HEK293 (cell line): ENCODE data around the gene STK24.
A peak's percentile ranks its signal among the peaks of the same experiment; 100 is the strongest.

Source experiments
- CTCF ChIA-PET: fragments of 350-600 bp; formaldehyde crosslinking; extraction: SDS; loops from one replicate; lab custom pipeline; 2021; ENCODE audit warnings: antibody characterized with exemption; lab: Yijun Ruan, JAX
- POLR2A ChIA-PET: fragments of 300-600 bp; formaldehyde crosslinking; extraction: SDS; loops from one replicate; lab custom pipeline; 2020; ENCODE audit warnings: antibody characterized with exemption, inconsistent platforms; lab: Yijun Ruan, JAX
- H3K27ac ChIP-seq: fragments of 200-500 bp; sonication (Bioruptor generic); 2 replicates; pipeline ENCODE4 v1.5.1; 2014; ENCODE audit warnings: low read depth, low read length, control low read depth, inconsistent platforms; ENCODE audit errors: extremely low read depth
- H3K36me3 ChIP-seq, 2 experiments: fragments of 200-500 bp in 1 of 2; sonication (Bioruptor generic) in 1 of 2; 1 replicate in 1 of 2; 2 replicates in 1 of 2; pipeline ENCODE4 v1.5.1; 2014 to 2017; ENCODE audit warnings: inconsistent platforms in 2 of 2, low read length in 2 of 2; ENCODE audit not compliant: control insufficient read depth in 2 of 2, insufficient read depth in 1 of 2
- H3K4me1 ChIP-seq: fragments of 200-500 bp; sonication (Bioruptor generic); 2 replicates; pipeline ENCODE4 v1.5.1; 2014; ENCODE audit warnings: mild to moderate bottlenecking, low read length, inconsistent platforms; ENCODE audit not compliant: control insufficient read depth, insufficient read depth
- H3K4me3 ChIP-seq: 2 replicates; pipeline ENCODE4 v1.5.1; 2011; ENCODE audit warnings: low read depth, mild to moderate bottlenecking, control low read depth, low read length, moderate library complexity
- H3K9me3 ChIP-seq: fragments of 200-500 bp; sonication (Bioruptor generic); 2 replicates; pipeline ENCODE4 v1.5.1; 2014; ENCODE audit warnings: low read depth, low read length, inconsistent platforms; ENCODE audit not compliant: control insufficient read depth, insufficient read depth
- GLIS2 ChIP-seq: fragments of 450-650 bp; formaldehyde crosslinking; IDR thresholded peaks from 2 replicates; pipeline ENCODE4 v1.5.1; 2016; ENCODE audit warnings: missing biosample characterization, missing genetic modification characterization
- OSR2 ChIP-seq: fragments of 450-650 bp; formaldehyde crosslinking; IDR thresholded peaks from 2 replicates; pipeline ENCODE4 v1.5.1; 2016; ENCODE audit warnings: missing biosample characterization, missing genetic modification characterization
- SCRT1 ChIP-seq: fragments of 450-650 bp; formaldehyde crosslinking; IDR thresholded peaks from 2 replicates; pipeline ENCODE4 v1.5.1; 2016; ENCODE audit warnings: missing biosample characterization, missing genetic modification characterization, borderline replicate concordance
- SCRT2 ChIP-seq: fragments of 450-650 bp; formaldehyde crosslinking; IDR thresholded peaks from 2 replicates; pipeline ENCODE4 v1.5.1; 2016; ENCODE audit warnings: missing biosample characterization, missing genetic modification characterization
- SP3 ChIP-seq: fragments of 450-650 bp; formaldehyde crosslinking; IDR thresholded peaks from 2 replicates; pipeline ENCODE4 v1.5.1; 2016; ENCODE audit warnings: missing biosample characterization, missing genetic modification characterization
- SP7 ChIP-seq: fragments of 450-650 bp; formaldehyde crosslinking; IDR thresholded peaks from 2 replicates; pipeline ENCODE4 v1.5.1; 2016; ENCODE audit warnings: missing biosample characterization, missing genetic modification characterization
- WT1 ChIP-seq: fragments of 450-650 bp; formaldehyde crosslinking; IDR thresholded peaks from 2 replicates; pipeline ENCODE4 v1.5.1; 2016; ENCODE audit warnings: missing biosample characterization, missing genetic modification characterization
- ZFP3 ChIP-seq: fragments of 450-650 bp; formaldehyde crosslinking; IDR thresholded peaks from 2 replicates; pipeline ENCODE4 v1.5.1; 2016; ENCODE audit warnings: low read depth, missing biosample characterization, missing genetic modification characterization
- ZNF169 ChIP-seq: fragments of 450-650 bp; formaldehyde crosslinking; IDR thresholded peaks from 2 replicates; pipeline ENCODE4 v1.5.1; 2016; ENCODE audit warnings: missing biosample characterization, missing genetic modification characterization
- ZNF184 ChIP-seq: fragments of 450-650 bp; IDR thresholded peaks from 2 replicates; pipeline ENCODE4 v1.5.1; 2018; ENCODE audit warnings: missing biosample characterization, mild to moderate bottlenecking, missing genetic modification characterization
- ZNF223 ChIP-seq: fragments of 450-650 bp; formaldehyde crosslinking; IDR thresholded peaks from 2 replicates; pipeline ENCODE4 v1.5.1; 2016; ENCODE audit warnings: missing biosample characterization, missing genetic modification characterization
- ZNF23 ChIP-seq: fragments of 450-650 bp; formaldehyde crosslinking; IDR thresholded peaks from 2 replicates; pipeline ENCODE4 v1.5.1; 2016; ENCODE audit warnings: missing biosample characterization, missing genetic modification characterization, borderline replicate concordance
- ZNF404 ChIP-seq: fragments of 450-650 bp; formaldehyde crosslinking; IDR thresholded peaks from 2 replicates; pipeline ENCODE4 v1.5.1; 2017; ENCODE audit warnings: missing biosample characterization, missing genetic modification characterization
- ZNF654 ChIP-seq: fragments of 450-650 bp; formaldehyde crosslinking; IDR thresholded peaks from 2 replicates; pipeline ENCODE4 v1.5.1; 2016; ENCODE audit warnings: low read depth, missing biosample characterization, missing genetic modification characterization
- ZNF660 ChIP-seq: fragments of 450-650 bp; IDR thresholded peaks from 2 replicates; pipeline ENCODE4 v1.5.1; 2018; ENCODE audit warnings: missing biosample characterization, mild to moderate bottlenecking, missing genetic modification characterization
- ZNF791 ChIP-seq: fragments of 450-650 bp; formaldehyde crosslinking; IDR thresholded peaks from 2 replicates; pipeline ENCODE4 v1.5.1; 2016; ENCODE audit warnings: missing biosample characterization, missing genetic modification characterization
- ZNF830 ChIP-seq: fragments of 450-650 bp; IDR thresholded peaks from 2 replicates; pipeline ENCODE4 v1.5.0; 2018; ENCODE audit warnings: missing biosample characterization, missing genetic modification characterization, low read depth, mild to moderate bottlenecking, moderate library complexity
- TF ChIP-seq, protein P1 (sequence below): fragments of 450-650 bp; formaldehyde crosslinking; IDR thresholded peaks from 2 replicates; pipeline ENCODE4 v1.5.1; 2017; ENCODE audit warnings: missing biosample characterization, mild to moderate bottlenecking, missing genetic modification characterization, moderate library complexity
- TF ChIP-seq, protein P2 (sequence below): fragments of 450-650 bp; IDR thresholded peaks from 2 replicates; pipeline ENCODE4 v1.5.1; 2018; ENCODE audit warnings: missing biosample characterization, mild to moderate bottlenecking, missing genetic modification characterization

STK24 gene

DNA sequence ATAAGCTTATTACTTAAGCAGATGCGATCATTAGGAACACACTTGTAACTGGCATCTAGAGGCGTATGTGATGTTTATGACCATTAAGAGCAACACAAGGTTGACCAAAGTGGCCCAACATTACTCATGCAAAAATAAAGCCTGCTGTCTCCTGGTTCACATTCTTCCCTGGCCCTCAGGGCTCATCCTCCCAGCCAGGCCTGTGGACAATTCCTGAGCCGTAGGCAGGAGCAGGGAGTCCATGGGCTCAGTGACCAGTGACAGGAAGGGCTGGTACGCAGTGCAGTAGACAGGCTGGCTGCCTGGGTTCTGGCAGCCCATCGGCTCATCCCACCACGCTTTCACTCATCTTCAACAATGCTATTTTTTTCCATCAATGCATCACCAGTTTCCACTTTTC is 106.0 kb downstream of the STK24 start:
- Histone ChIP-seq H3K4me3 (no peak overlapping the region), H3K36me3 (peaks cover 0 to 57% of the 10 kb centered on the region in 2 experiments; a peak in 1 of 3 replicates), H3K4me1 (no peaks in the 10 kb centered on the region), H3K9me3 (no peaks in the 10 kb centered on the region), H3K27ac (no peak overlapping the region)
- ChIA-PET POLR2A (no interaction called here), CTCF (interaction anchor here (1.1 kb wide), 1 partner anchor 26 kb away, joined by 3 read pairs; no protein-coding TSS in a partner anchor)
- TF ChIP-seq ZFP3 (tag by site-specific recombination): no peak
- TF ChIP-seq SP3 (tag by site-specific recombination): no peak

- no peaks in the 10 kb centered on the region for H3K9me3 ChIP-seq
- POLR2A ChIA-PET: no interaction called here
- TF ChIP-seq ZNF660 (tag by site-specific recombination) (no peak), ZNF23 (tag by site-specific recombination) (no peak), ZNF404 (tag by site-specific recombination) (no peak), WT1 (no peak), ZNF184 (tag by site-specific recombination) (no peak), ZNF169 (tag by site-specific recombination) (no peak)
- TF ChIP-seq, protein P1, sequence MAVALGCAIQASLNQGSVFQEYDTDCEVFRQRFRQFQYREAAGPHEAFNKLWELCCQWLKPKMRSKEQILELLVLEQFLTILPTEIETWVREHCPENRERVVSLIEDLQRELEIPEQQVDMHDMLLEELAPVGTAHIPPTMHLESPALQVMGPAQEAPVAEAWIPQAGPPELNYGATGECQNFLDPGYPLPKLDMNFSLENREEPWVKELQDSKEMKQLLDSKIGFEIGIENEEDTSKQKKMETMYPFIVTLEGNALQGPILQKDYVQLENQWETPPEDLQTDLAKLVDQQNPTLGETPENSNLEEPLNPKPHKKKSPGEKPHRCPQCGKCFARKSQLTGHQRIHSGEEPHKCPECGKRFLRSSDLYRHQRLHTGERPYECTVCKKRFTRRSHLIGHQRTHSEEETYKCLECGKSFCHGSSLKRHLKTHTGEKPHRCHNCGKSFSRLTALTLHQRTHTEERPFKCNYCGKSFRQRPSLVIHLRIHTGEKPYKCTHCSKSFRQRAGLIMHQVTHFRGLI: no peak
- H3K36me3 ChIP-seq: peaks cover 0 to 58% of the 10 kb centered on the region in 2 experiments; a peak in 1 of 3 replicates
- CTCF ChIA-PET: interaction anchor here (2.2 kb wide), 1 partner anchor 23 kb away, joined by 7 read pairs; no protein-coding TSS in a partner anchor
- no peaks in the 10 kb centered on the region for H3K4me1 ChIP-seq
- H3K4me3 ChIP-seq: no peak overlapping the region
- H3K27ac ChIP-seq: no peak overlapping the region
These were observed 108.0 kb downstream of the STK24 start for GRCh38 chr13:98468929-98469328.

DNA sequence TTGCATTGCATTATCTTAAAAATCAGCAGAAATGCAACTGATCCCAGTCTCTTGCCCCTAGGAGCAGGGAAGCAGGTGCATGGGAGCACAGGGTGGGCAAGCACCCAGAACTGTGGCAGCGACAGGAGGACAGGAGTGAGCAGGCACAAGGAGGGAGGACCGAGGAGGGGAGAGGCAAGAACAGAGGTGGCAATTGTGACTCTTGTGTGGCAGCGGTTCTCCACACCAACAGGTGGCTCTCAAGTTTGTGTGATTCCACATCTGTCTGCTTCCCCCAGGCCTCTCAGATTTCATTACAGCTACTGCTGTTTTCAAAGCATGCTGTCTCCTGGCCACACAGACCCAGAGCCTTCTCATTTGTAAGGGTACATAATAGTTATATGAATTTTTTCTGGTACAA is 108.5 kb downstream of the STK24 start:
- CTCF ChIA-PET: interaction anchor here (0.6 to 2.2 kb wide), 4 partner anchors 16 to 205 kb away, joined by 3 to 7 read pairs (median 4); no protein-coding TSS in a partner anchor
- no peak for TF ChIP-seq SP7
- TF ChIP-seq, protein P2, sequence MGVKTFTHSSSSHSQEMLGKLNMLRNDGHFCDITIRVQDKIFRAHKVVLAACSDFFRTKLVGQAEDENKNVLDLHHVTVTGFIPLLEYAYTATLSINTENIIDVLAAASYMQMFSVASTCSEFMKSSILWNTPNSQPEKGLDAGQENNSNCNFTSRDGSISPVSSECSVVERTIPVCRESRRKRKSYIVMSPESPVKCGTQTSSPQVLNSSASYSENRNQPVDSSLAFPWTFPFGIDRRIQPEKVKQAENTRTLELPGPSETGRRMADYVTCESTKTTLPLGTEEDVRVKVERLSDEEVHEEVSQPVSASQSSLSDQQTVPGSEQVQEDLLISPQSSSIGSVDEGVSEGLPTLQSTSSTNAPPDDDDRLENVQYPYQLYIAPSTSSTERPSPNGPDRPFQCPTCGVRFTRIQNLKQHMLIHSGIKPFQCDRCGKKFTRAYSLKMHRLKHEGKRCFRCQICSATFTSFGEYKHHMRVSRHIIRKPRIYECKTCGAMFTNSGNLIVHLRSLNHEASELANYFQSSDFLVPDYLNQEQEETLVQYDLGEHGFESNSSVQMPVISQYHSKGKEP (tag by site-specific recombination): no peak
- TF ChIP-seq ZNF830 (tag by site-specific recombination): no peak
- TF ChIP-seq SCRT2 (tag by site-specific recombination): peak; percentile 96
- no peak for TF ChIP-seq ZNF791 (tag by site-specific recombination)
- peak; percentile 11; the same call in 1 of the 2 replicates for TF ChIP-seq ZNF654
- TF ChIP-seq GLIS2 (tag by site-specific recombination): no peak
- no peak for TF ChIP-seq ZNF223
- peak; percentile 44; the same call in 1 of the 2 replicates for TF ChIP-seq OSR2 (tag by site-specific recombination)
- peak; percentile 33; the same call in 1 of the 2 replicates for TF ChIP-seq SCRT1 (tag by site-specific recombination)
- POLR2A ChIA-PET: no interaction called here

More for the DNA sequence above, 108.5 kb downstream of the STK24 start:
- H3K4me1 ChIP-seq: no peaks in the 10 kb centered on the region
- no peaks in the 10 kb centered on the region for H3K9me3 ChIP-seq
- no peak overlapping the region for H3K27ac ChIP-seq
- H3K36me3 ChIP-seq: peaks cover 0 to 60% of the 10 kb centered on the region in 2 experiments; a peak in 1 of 3 replicates
- H3K4me3 ChIP-seq: no peak overlapping the region
